HFF-Myc (cell line): ENCODE data around the gene RGL1.

Experiments
- DNase-seq: peaks from one replicate; pipeline ENCODE4 v3.0.0-alpha.2; 2011; ENCODE audit warnings: low read depth; ENCODE audit errors: extremely low read depth
- H3K4me3 ChIP-seq: replicated peaks from 2 replicates; pipeline ENCODE4 v1.5.1; 2011; ENCODE audit warnings: low read depth, mild to moderate bottlenecking, control low read depth, low read length
- TF ChIP-seq, protein P1 (sequence below): IDR thresholded peaks from 2 replicates; pipeline ENCODE4 v1.5.1; 2012; ENCODE audit warnings: mild to moderate bottlenecking, low read depth, low read length, control low read depth; ENCODE audit errors: missing control alignments

RGL1 gene

DNA sequence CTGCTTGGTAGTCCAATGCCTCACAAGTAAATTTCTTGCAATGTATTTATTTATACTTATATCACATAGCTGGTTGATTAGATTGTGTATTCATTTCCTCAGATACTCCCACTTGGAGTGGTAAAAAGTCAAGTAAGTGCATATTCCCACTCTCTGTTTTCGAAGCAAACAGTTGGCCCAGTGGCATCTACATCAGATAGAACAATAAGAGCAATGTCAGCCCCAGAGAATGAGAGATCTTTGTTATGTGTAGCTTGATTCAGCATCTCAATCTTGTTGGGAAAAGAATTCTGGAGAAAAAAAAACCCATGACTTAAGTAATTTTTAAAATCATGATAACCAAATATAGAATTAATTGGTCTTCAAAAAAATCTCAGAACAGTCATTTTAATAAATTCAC lies 25.5 kb downstream of the RGL1 start:
- TF ChIP-seq, protein P1, sequence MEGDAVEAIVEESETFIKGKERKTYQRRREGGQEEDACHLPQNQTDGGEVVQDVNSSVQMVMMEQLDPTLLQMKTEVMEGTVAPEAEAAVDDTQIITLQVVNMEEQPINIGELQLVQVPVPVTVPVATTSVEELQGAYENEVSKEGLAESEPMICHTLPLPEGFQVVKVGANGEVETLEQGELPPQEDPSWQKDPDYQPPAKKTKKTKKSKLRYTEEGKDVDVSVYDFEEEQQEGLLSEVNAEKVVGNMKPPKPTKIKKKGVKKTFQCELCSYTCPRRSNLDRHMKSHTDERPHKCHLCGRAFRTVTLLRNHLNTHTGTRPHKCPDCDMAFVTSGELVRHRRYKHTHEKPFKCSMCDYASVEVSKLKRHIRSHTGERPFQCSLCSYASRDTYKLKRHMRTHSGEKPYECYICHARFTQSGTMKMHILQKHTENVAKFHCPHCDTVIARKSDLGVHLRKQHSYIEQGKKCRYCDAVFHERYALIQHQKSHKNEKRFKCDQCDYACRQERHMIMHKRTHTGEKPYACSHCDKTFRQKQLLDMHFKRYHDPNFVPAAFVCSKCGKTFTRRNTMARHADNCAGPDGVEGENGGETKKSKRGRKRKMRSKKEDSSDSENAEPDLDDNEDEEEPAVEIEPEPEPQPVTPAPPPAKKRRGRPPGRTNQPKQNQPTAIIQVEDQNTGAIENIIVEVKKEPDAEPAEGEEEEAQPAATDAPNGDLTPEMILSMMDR = no peak
- H3K4me3 ChIP-seq = no peak overlapping the region
- DNase-seq = no peak

DNA sequence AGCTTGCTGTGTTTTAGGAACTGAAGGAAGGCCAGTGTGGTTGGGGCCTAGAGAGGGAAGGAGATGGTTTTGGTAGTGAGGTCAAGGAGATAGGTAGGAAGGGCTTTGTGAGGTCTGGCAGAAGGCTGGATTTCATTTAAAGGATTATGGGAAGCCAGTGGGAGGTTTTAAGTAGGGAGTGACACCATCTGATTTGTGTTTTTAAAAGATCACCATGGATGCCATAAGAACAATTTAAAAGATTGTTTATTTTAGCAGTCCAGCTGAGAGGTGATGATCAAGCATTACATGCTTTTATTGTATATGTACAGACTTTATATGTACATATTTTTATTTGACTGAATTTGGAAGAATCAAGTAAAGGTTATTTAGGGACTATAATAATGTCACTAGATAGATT lies 26.4 kb downstream of the RGL1 start:
- DNase-seq = no peak
- TF ChIP-seq, protein P1 = no peak
- no peak overlapping the region for H3K4me3 ChIP-seq

DNA sequence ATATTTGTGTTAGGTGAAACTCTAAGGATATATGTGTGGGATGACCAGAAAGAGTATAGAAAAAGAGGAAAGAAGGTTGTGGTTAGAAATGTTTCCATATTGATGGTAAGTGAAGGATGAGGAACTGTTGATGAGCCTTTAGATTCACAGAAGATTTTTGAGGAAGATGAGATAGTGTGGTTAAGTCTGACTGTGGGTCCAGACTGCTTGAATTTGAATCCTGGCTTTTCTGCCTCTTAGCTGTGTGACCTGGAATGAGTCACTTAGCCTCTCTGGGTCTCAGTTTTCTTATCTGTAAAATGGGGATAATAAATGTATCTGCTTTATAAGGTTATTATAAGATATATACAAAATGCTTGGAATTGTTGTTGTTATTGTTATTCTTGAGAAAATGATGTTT lies 27.5 kb downstream of the RGL1 start:
- TF ChIP-seq, protein P1 = no peak
- H3K4me3 ChIP-seq = no peak overlapping the region
- DNase-seq = no peak

DNA sequence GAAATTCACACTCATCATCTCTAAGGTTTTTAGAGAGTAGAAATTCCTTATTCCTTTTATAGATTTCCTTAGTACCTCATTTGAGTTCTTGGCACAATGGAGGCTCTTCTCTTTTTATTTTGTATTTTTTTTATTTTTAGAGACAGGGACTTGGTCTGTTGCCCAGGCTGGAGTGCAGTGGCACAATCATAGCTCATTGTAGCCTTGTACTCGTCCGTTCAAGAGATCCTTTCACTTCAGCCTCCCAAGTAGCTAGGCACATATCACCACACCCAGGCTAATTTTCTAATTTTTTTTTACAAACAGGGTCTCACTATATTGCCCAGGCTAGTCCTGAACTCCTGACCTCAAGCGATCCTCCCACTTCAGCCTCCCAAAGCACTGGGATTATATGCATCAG lies 29.6 kb downstream of the RGL1 start:
- TF ChIP-seq, protein P1 = no peak
- DNase-seq = no peak

DNA sequence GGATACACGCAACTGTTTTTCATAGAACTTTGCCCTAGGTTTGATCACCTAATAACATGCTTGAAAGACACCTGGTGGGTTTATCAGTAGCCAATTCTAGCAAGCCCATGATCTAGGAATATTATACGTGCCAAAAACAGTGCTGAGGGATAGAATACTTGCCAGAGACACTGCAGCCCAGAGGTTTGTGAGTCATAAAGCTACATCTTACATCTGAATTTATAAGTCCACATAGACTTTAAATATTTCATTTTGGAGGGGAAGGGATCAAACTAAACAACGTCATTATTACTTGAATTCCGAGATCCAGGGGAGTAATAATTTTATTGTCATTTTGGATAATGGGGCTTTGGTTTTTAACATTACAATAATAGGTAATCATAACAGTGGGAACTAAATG lies 31.7 kb downstream of the RGL1 start:
- no peak overlapping the region for H3K4me3 ChIP-seq
- no peak for DNase-seq
- TF ChIP-seq, protein P1 = no peak

More for the DNA sequence above, 29.6 kb downstream of the RGL1 start:
- no peak overlapping the region for H3K4me3 ChIP-seq

DNA sequence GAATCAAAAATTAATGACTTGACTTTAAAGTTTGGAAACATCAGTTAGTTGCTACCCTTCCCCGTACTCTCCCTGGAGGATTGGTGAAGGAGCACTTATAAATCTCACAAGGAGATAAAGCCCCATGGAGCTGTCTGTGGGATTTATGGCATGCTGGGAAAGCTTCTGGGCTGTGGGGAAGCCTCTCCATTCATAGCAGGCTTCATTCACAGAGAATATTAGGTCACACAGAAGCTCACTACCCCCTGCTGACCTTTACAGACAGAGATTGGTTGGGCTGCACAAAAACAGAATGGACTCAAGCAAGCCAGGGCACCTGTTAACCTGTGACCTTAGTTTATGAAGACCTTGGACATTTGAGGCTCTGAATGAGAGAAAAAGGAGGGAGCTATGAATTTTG lies 32.1 kb downstream of the RGL1 start:
- no peak for DNase-seq
- TF ChIP-seq, protein P1 = no peak
- H3K4me3 ChIP-seq = no peak overlapping the region

DNA sequence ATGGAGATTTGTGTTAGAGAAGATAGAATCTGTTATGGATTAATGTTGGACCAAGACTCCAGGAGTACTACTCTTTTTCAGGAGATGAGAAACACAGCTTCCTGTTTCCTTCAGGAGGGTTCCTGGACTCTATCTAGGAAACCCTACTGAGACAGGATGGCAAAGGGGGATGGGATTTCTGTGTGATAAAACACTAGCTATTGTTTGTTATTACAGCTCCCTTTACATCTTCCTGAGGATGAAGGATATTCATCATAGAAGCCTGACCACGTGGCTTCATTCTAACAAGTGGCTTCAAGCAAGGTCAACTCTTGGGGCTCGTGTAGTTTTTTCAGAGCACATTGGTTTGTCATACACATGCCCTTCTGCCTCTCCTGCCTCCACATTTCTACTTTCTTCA lies 33.3 kb downstream of the RGL1 start:
- no peak for DNase-seq
- no peak overlapping the region for H3K4me3 ChIP-seq
- TF ChIP-seq, protein P1 = no peak
